ENCODE data around the gene BCDIN3D.

- TF ChIP-seq FOXA1 (IDR thresholded peaks at IDR 0.05) (no peak), FOXK2 (IDR thresholded peaks at IDR 0.05) (no peak)
Observed at GRCh38 chr12:49819786-49820185, 23.1 kb downstream of the BCDIN3D start.

Measured in HEK293T (cell line).